ENCODE measurements around the gene N4BP2L1. TPM values are rescaled to one million over a fixed set of nuclear protein-coding genes. Genes with fewer than 3 reads are reported as not detected.
"Not testable (repeated sequence)": the region's sequence is repeated elsewhere in the genome, so short reads cannot be mapped to it uniquely, and the experiment has no call there.

N4BP2L1 gene
- total RNA-seq, 1 experiment from 2014 or later: 2.6 TPM

DNA sequence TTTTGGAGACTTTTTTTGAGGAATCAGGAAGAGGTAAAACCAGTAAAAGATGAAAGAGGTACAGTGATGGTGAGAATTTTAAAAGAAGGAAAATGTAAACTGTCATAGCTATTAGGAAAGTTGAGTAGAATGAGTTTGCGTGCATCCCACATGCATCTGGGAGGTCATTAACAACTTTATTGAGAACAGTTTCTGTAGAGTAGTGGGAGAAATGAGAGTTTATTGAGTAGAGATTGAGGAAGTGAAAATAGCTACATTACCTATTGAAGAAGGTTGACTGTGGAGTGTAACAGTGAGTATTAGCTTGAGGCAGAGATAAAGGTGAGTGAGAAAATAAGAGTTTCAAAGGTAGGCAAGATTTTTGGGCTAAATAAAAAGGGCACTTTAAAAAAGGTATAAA, 73.9 kb downstream of the N4BP2L1 start:
- CTCF ChIA-PET: no interaction called here
- BruUV-seq (replicated peaks): no TSS peak
- peaks cover 1% of the 10 kb centered on the region for H3K36me3 Mint-ChIP-seq (ENCODE audit: insufficient read depth, unreplicated experiment)
- H3K27ac Mint-ChIP-seq (ENCODE audit: unreplicated experiment): no peak overlapping the region
- intact Hi-C loops (cut with micrococcal nuclease; ENCODE audit: unreplicated experiment): no loop called here
- TF ChIP-seq, protein P1, sequence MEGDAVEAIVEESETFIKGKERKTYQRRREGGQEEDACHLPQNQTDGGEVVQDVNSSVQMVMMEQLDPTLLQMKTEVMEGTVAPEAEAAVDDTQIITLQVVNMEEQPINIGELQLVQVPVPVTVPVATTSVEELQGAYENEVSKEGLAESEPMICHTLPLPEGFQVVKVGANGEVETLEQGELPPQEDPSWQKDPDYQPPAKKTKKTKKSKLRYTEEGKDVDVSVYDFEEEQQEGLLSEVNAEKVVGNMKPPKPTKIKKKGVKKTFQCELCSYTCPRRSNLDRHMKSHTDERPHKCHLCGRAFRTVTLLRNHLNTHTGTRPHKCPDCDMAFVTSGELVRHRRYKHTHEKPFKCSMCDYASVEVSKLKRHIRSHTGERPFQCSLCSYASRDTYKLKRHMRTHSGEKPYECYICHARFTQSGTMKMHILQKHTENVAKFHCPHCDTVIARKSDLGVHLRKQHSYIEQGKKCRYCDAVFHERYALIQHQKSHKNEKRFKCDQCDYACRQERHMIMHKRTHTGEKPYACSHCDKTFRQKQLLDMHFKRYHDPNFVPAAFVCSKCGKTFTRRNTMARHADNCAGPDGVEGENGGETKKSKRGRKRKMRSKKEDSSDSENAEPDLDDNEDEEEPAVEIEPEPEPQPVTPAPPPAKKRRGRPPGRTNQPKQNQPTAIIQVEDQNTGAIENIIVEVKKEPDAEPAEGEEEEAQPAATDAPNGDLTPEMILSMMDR (IDR thresholded peaks at IDR 0.05; ENCODE audit: unreplicated experiment): no peak
- H3K4me1 Mint-ChIP-seq (ENCODE audit: low read depth, unreplicated experiment): no peaks in the 10 kb centered on the region
- DNase-seq: no peak
- H3K4me3 Mint-ChIP-seq (ENCODE audit: low read depth, unreplicated experiment): no peak overlapping the region
- no peaks in the 10 kb centered on the region for H3K27me3 Mint-ChIP-seq (ENCODE audit: unreplicated experiment)
- H3K9me3 Mint-ChIP-seq (ENCODE audit: low read depth, unreplicated experiment): no peaks in the 10 kb centered on the region

DNA sequence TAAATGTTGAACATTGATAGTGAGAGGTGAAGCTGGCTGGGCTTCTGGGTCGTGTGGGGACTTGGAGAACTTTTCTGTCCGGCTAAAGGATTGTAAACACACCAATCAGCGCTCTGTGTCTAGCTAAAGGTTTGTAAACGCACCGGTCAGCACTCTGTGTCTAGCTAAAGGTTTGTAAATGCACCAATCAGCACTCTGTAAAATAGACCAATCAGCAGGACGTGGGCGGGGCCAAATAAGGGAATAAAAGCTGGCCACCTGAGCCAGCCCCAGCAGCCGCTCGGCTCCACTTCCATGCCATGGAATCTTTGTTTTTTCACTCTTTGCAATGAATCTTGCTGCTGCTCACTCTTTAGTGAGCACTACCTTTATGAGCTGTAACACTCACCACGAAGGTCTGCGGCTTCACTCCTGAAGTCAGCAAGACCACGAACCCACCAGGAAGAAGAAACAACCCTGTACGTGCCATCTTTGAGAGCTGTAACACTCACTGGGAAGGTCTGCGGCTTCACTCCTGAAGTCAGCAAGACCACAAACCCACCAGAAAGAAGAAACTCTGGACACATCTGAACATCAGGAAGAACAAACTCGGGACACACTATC, 77.0 kb downstream of the N4BP2L1 start:
- intact Hi-C loops (cut with micrococcal nuclease; ENCODE audit: unreplicated experiment); H3K27ac Mint-ChIP-seq (ENCODE audit: unreplicated experiment); H3K9me3 Mint-ChIP-seq (ENCODE audit: low read depth, unreplicated experiment); H3K27me3 Mint-ChIP-seq (ENCODE audit: unreplicated experiment); BruUV-seq (replicated peaks); CTCF ChIA-PET; H3K4me1 Mint-ChIP-seq (ENCODE audit: low read depth, unreplicated experiment); DNase-seq; H3K36me3 Mint-ChIP-seq (ENCODE audit: insufficient read depth, unreplicated experiment); H3K4me3 Mint-ChIP-seq (ENCODE audit: low read depth, unreplicated experiment): not testable (repeated sequence)

Other genes starting within 250 kb of the N4BP2L1 start
- not detected in 2 replicates for gene ZAR1L, start 112.8 kb downstream of the N4BP2L1 start, total RNA-seq (2022)
- 11.0 and 12.8 TPM in 2 replicates for gene BRCA2, start 112.6 kb downstream of the N4BP2L1 start, total RNA-seq (2022)
- gene N4BP2L2, start 110.7 kb upstream of the N4BP2L1 start, total RNA-seq (2022): 85.2 and 89.7 TPM in 2 replicates
- 28.8 and 33.9 TPM in 2 replicates for gene PDS5B, start 158.3 kb upstream of the N4BP2L1 start, total RNA-seq (2022)